Kidney capillary endothelial cell (primary cell): ENCODE results near the gene CFL1.

Source experiments
- DNase-seq: peaks from one replicate; pipeline ENCODE4 v3.0.0-alpha.2; 2018; ENCODE audit warnings: low spot score

The CFL1 gene

DNA sequence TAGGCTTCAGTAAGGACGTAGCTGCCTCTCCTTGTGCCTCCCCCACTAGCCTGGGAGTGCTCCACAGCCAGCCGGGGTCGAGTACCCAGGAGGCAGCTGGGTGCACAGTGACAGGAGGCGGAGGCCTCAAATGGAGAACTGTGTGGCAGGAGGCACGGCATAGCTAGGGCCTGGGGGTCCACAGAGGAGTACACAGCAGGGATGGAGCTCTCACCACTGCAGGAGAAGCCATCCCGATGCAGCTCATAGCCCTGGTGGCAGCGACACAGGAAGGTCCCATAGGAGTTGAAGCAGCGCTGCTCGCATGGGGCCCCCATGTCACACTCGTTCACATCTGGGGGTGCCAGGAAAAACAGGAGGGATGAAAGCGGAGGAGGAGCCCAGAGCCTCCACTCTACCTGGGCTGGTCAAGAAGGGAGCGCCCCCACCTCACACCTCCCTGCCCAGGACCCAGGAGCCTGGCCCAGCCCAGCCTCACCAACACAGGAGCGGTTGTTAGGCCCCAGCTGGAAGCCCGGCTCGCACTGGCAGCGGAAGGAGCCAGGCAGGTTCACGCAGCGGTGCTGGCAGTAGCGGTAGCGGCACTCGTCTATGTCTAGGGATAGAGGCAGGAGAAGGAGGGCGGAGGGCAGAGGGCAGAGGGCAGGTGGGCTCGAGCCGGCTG is 11.8 kb upstream of the CFL1 start:
- no peak for DNase-seq

DNA sequence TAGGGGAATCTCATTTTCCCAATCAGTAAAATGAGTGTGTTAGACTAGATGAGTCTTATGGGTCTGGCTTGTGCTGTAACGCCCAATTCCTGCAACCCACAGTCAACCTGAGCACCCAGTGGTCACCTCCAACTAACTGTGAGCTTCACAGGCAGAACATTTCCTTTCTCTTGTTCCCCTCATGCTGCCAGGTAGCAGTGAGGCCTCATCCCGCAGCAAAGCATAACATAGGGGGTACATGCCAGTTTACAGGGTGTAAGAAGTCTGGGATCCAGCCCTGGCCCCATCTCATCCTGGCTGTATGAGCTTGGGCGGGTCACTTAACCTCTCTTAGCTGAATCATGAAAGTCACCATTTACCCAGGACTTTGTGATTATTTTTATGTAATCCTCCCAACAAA is 10.9 kb upstream of the CFL1 start:
- no peak for DNase-seq

DNA sequence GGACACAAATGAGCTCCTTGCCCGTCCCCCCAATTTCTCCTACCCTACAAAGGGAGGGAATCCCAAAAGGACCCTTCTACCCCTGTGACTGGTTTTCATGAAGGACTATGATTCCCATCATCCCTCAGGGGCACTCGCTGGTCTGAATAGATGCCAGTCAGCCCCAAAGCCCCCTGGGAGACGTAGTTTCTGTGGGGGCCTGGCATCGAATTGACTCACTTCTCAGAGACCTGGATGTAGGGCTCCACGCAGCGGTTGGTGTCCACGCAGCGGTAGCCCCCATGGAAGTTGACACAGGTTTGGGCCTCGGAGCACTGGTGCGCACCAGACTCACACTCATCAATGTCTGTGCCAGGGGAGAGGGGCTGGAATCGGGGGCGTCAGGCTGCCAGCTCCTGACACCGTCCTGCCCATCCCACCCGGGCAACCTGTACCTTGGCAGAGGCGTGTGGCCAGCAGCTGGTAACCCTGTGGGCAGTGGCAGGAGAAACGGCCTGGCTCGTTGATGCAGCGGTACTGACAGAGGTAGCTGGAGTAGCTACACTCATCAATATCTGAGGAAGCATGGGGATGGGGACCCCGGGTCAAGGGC is 10.2 kb upstream of the CFL1 start:
- DNase-seq, result no peak

DNA sequence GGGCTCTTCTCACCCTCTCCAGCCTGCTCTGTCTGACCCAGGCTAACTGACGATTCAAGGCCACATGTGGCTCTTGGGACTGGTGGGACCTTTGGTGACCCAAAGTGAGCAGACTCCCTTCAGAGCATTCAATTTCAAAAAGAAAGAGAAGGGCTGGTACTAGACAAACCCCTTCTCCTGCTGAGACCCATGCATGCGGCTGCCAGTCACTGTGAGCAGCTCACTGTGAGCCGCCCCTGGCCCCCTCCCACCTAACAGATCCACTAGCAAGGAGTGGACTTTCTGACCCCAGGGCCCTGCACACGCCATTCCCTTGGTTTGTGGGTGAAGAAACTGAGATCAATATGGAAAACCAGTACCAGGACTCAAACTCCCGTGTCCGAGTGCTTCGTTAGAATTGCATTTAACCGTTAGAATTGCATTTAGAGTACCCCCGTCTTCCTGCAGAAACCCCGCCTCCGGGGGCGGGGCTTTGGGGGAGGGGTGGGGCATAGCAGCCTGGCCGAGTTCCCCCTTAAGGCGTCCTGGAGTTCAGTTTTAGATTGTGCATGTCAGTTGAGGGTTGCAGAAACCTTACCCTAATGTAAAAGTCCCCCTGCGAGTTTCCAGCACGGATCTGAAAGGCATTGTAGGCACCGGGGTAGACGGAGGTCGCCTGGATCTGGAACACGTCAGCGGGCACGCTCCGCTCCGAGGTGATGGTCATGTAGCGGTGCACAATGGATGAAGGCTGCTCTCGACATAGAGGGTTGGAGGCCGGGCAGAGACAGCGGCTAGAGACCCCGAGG is 9.5 kb upstream of the CFL1 start:
- no peak for DNase-seq

DNA sequence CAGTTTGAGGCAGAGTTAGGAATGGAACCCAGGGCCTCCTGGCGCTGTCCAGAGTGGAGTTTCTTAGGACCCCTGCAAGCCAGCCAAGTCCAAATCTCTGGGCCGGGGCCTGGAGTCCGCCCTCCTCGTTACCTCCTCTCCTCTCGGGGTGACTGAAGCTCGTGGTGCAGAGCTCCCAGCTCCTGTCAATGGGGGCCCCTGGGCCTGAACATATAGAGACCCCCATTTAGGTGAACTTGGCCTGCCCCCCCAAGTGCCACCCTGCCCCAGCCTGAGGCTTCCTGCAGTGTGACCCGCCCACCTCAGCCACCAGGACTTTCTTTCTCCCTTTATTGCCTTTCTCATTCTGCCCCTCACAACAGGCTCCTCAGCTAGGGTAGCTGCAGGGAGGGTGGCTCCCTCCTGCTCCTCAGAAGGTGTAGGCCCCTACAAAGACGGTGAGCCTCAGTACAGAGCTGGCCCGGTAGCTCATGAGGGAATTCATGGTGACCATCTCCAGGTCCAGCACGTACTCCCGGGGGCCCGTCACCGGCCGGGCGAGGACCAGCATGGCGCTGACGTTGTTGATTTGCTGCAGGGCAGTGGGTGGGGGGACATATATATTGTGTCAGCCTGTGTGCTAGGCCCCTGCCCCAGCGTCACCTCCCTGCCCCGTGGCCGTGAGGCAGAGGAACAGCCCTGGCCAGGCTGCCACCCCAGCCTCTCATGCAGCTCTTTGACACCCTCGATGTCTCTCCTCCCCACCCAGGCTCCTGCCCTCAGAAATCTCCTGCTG is 8.7 kb upstream of the CFL1 start:
- no peak for DNase-seq

DNA sequence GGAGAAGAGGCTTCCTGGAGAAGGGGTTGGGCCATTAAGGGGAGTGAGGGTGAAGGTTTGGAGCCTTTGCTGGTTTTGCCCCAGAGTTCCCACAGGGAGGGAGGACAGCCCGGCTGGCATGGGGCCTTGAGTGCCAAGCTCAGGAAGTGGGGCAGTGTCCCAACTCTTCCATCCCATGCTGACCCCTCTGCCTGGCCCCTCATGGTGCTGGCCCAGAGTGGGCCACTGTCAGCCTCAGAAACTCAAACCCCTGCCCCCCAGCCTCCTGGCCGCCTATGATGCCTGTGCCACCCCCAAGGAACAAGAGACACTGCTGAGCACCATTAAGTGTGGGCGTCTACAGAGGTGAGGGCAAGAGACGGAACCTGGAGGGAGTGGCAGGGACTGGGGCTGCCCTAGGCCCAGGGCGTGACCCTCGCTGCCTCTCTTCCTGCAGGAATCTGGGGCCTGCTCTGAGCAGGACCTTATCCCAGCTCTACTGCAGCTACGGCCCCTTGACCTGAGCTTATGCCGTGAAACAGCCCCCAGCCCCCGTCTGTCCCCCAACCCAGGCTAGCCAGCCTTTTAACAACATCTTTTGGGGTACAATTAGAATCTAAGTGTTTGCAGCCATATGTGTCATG is 7.7 kb upstream of the CFL1 start:
- no peak for DNase-seq

DNA sequence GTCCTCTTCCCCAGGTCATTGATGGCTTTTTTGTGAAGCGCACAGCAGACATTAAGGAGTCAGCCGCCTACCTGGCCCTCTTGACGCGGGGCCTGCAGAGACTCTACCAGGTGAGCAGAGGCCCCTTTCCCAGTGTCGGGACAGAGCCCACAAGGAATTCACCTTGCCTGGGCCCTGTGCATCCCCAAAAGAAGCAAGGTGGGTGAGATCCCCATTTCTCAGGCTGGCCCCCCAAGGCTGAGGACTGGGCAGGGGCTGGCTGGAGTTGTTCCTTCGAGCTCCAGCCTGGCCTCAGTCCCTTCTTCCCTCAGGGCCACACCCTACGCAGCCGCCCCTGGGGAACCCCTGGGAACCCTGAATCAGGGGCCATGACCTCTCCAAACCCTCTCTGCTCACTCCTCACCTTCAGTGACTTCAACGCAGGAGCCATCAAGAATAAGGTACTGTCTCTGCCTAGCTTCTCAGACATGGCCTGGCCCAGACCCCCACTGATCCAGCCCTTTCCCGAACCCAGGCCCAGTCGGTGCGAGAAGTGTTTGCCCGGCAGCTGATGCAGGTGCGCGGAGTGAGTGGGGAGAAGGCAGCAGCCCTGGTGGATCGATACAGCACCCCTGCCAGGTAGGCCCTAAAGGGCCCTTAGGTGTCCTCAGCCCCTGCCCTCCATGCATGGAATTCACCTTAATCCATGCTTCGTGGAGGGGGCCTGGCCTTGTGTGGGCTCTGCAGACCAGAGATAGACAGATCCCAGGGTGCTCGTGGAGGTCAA is 6.9 kb upstream of the CFL1 start:
- no peak for DNase-seq

DNA sequence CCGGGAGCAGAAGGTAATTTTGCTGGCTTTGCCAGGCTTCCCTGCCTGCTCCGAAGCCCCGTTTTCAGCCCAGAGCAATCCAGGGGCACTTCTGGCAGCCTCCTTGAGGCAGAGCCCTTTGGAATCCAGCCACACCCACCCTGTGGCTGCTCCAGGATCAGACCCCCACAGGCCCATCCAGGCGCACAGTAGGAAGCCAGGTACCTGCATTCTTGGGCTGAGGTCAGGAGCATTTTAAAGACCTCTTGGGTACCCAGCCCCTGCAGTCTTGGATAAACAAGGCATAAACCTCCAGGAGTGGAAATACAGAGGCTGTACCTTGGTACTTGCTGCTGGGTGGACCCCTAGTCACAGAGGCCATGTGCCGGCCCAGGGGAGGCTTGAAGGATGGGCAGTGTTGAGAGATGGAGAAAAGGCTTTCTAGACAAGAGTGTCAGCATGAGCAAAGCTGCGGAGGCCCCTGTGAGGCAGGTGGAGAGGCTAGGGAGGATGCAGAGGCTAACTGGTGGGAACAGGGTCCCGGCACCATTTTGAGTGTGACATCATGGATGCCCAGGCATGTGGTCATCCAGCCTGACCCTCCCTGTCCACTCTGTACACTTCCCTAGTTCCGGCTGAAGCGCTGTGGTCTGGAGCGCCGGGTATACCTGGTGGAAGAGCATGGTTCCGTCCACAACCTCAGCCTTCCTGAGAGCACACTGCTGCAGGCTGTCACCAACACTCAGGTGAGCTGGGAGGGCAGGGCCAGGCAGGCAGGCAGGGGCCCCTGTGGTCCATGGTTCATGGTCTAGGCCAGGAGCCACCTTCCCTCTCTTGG is 6.1 kb upstream of the CFL1 start:
- no peak for DNase-seq

DNA sequence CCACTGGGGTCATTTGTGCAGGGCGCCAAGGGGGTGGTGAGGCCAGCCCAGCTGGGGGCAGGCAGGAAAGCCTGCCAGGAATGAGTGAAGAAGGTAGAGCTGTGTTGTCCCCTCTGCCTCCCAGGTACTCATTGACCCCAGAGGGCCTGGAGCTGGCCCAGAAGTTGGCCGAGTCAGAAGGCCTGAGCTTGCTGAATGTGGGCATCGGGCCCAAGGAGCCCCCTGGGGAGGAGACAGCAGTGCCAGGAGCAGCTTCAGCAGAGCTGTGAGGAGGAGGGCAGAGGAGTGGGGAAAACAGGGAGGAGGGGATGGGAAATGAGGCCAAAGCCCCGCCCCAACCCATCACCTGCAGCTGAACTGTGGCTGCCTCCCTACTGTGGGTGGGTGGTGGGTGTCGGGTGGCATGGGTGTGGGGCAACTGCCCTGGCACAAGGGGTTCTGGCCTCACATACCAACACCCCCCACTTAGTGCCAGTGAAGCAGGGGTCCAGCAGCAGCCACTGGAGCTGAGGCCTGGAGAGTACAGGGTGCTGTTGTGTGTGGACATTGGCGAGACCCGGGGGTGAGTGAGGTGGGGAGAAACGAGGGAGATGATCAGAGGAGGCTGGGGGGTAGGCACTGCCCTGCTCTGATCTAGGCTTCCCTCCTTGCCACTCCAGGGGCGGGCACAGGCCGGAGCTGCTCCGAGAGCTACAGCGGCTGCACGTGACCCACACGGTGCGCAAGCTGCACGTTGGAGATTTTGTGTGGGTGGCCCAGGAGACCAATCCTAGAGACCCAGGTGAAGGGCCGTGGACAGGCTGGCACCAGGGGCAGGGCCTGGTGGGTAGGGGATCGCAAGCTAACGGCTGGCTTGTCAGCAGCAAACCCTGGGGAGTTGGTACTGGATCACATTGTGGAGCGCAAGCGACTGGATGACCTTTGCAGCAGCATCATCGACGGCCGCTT is 5.2 kb upstream of the CFL1 start:
- no peak for DNase-seq

DNA sequence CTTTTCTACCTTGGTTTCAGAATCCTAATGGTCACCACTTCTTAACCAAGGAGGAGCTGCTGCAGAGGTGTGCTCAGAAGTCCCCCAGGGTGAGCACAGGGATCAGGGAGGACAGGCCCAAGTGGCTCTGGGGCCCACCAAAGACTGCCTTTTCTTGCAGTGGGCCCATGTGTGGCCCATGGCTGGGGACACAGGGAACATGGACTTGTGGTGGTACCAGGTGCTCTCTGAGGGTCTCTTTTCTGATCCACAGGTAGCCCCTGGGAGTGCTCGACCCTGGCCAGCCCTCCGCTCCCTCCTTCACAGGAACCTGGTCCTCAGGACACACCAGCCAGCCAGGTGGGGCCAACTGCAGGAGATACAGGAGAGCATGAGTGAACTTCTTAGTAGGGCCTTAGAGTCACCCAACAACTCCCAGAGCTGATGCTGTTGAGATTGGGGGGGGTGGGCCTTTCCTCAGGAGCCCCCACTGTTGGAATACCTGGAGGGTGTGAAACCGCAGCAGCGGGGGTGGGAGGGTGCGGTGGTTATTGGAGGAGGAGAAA is 4.3 kb upstream of the CFL1 start:
- no peak for DNase-seq

DNA sequence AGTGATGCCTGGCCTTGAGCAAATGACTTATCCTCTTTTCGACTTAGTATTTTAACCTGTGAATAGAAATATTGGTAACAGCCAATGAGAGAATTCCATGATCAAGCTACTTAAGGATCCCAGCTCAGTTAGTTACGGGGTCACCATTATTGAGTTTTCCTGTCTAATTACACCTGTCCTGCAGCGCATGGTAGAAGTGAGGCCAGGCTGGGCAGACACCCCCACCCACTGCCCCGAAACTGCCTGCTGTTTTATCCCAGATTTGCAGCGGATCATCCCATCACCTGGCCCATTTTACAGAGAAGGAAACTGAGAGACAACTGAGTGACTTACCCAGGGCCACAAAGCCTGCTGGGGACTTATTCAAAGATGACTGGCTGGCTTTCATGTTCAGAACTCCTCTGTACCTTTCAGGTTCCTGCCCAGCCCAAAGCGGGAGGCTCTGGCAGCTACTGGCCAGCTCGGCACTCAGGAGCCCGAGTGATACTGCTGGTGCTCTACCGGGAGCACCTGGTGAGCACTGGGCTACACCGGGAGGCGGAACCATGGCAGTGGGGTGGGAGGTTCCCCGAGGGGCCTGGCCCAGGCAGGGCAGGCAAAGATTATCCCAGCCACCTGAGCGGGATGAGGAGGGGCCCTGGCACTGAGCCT is 3.7 kb upstream of the CFL1 start:
- DNase-seq, result no peak

DNA sequence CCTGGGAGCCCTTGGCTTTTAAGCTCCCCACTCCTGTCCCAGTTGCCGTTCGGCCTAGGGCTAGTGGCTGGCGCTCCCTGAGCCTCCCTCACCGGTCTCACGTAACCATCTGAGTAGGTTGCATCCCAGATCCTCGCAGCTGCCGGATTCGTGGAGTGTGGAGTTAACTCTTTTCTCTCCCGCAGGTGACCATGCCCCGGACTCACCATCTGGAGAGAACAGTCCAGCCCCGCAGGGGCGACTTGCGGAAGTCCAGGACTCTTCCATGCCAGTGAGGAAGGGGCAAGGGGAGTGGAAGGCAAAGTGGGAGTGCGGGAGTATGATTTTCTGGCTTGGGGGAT is 3.2 kb upstream of the CFL1 start:
- no peak for DNase-seq

DNA sequence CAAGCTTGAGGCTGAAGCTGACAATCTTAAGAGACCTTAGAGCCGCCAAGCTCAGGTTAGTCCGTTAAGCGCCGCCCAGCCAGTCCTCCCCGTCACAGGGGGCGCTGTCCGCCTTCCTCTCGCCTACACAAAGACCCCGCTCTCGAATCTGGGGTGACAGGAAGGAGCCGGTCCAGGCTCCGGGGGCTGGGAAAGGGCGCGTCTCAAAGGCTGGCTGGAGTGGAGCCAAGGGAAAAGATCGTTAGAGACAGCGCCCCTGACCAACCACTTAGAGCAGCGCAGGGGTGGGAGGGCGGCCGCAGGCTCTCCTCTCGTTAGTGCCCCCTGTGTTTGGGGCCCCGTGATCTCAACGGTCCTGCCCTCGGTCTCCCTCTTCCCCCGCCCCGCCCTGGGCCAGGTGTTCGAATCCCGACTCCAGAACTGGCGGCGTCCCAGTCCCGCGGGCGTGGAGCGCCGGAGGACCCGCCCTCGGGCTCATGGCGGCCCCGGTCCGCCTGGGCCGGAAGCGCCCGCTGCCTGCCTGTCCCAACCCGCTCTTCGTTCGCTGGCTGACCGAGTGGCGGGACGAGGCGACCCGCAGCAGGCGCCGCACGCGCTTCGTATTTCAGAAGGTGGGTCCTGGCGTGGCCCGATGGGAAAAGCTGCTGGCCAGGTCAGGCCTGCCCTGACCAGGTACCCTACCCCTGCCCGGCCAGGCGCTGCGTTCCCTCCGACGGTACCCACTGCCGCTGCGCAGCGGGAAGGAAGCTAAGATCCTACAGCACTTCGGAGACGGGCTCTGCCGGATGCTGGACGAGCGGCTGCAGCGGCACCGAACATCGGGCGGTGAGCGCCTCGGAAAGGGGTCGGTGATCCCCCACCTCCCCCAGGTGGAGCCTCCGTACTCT is 2.5 kb upstream of the CFL1 start, which contains the start of gene MUS81:
Gene MUS81, plus strand, starts transcription at position 156 of the 887 bp plus-strand sequence. Its CDS starts 321 bp downstream, at position 477.
- peak; percentile 97 for DNase-seq

DNA sequence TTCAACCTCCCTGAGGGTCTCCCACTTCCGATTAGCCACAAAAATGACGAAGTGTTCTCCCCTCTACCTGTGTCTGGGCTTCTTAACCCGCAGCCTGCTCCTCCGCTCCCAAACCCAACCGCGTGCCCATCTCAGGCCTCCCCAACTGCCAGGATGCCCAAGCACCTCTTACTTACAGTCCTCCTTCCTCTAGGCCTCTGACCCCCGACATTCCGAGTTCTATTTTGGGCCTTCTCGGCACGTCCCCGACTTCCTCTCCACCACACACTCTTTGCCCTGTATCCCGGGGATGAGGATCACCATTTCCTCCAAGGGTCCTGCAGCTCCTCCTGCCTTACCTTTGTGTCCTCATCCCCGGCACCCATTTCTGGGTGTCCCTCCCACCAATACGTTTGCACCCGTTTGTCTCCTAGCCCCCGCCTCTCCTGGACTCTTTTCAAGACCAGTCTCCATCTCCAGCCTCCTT is 1.9 kb upstream of the CFL1 start:
- no peak for DNase-seq

DNA sequence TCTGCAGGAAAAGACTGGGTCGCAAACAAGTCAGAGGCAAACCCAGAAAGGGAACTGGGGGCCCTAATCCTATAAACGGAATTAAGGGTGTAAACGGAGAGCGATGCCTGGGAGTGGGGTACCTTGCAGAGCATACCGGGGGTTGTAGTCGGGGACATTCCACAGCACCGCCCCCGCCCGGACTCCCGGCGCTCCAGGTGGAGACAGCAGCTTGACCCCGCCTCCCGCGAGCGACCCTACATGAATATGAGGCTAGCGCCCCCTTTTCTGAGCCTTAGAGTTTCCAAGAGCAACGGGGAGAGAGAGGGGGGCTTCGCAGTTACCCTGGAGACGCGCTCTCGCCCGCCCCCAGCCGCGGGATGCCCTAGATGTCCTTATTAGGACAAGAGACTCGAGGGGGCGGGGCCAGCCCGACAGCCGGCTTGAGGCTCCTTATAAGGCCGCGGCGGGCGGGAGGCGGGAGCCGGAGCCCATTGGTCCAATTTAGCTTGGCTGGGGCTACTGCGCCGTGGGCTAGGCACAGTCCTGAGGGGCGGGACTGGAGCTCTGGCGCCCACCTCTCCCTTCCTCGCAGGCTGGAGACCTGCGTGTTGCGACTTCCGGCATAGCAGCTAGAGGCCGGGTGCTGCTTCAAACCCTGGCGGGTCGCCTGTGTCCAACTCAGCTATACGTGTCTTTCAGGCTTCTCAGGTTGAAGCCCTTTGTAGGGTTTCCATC is 1.3 kb upstream of the CFL1 start:
- DNase-seq, result peak; percentile 100

DNA sequence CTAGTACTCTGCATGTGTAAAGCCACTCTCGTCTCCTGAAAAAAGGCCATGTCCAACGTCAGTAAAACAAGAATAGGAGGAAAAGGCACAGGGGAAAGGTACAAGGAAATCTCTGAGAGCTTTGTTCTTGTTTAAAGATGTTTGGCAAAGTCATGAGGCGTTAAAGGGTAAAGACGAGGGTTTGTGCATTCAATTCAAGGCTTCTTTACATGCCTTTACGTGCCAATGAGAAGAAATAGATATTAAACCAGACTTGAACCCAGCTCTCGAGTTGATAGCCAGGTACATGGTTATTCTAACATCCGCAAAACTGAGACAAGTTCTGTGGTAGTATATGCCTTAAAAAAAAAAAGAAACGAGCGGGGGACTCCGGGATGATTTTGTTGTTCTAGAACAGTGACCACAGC is 704 bp upstream of the CFL1 start:
- DNase-seq, result no peak

DNA sequence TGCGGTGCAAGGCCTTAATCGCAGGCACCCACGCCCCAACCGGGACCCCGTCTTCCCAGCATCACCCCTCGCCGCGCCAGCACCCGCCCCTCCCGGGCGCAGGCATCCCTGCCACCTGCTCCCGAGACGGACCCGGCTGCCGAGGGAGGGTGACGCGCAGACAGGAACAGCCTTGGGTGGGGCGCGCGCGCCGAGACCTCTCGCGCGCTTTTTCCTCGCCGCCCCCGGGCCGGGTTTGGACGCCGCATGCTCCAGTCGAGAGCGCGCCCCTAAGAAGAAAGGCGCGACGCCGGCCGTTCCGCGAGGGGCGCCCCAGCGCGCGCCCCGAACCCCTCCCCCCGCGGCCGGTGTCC is 504 bp downstream of the CFL1 start:
- no peak for DNase-seq
